ENCODE results near the gene B4GALT3. TPM values are rescaled to one million over a fixed set of nuclear protein-coding genes. Genes with fewer than 3 reads are reported as not detected.

The B4GALT3 gene
- total RNA-seq, result 10 to 100 TPM in 3 of 4 donors, 1 to 10 TPM in 1; 3.0 to 71.4 (median 26.6) TPM

DNA sequence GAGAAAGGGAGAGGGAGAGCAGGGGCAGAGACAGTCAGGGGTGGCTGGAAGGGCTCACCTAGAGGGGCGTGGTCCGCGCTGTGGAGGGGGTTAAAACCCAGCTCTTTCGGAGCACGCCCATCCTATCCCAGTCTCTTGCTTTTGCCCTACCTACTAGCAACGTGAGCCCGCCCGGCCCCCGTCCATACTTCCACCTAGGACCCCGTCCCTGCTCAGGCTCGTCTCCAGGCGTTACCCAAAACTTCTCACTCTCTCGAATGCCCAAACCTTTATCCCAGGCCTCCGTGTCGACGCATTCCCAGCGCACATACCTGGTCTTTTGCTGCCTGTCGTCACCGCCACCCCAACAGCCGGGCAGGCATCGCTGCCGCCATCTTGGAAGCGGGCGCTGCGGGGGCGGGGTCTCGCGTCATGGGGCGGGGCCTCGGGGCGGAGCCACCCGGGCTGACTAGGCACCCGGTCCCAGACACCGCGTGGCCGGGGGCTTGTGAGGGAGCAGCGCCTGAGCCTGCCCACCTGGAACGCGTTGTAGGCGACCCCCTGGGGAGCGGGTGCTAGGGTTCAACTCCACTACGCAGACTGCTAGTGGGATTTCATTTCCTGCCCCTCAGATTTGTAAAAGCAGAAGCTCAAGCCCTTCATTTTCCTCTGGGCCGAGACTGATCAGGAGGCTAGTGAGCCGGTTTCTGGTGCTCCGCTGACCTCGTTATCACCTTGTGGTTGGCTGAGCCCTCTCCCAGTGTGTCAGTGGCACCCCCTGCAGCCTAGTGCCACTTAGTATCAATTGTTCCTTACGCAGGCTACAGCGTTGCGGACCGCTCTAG is at the start of gene B4GALT3:
Gene B4GALT3 (minus strand): TSS at position 396 of the 824 bp plus-strand sequence. CDS start 1,447 bp downstream, outside the sequence.
- intact Hi-C loops (cut with DNase I; ENCODE audit: low total_unique reads), result no loop called here
- in situ Hi-C loops (cut with MboI; ENCODE audit: low pct_ligation_motif_present in 1 of 4, low pct_unique_long_range_greater_than_20kb in 1 of 4, low sequenced_read_pairs in 3 of 4), result no loop called here
- Histone ChIP-seq H3K4me1 (peaks cover 0 to 41% (median 18%) of the 10 kb centered on the region in 4 donors), H3K9me3 (no peaks in the 10 kb centered on the region), H3K27me3 (no peaks in the 10 kb centered on the region), H3K27ac (peak within 1 kb of the TSS; percentile 83 to 91 (median 88)), H3K4me3 (peak within 1 kb of the TSS; percentile 59 to 81 (median 64)), H3K36me3 (peaks cover 0 to 20% (median 6%) of the 10 kb centered on the region in 4 donors)
- DNase-seq, result peak; percentile 94
- TF ChIP-seq POLR2AphosphoS5 (IDR thresholded peaks at IDR 0.05) (peak; percentile 77 to 88 (median 88)), POLR2A (IDR thresholded peaks at IDR 0.05) (peak; percentile 83), EP300 (IDR thresholded peaks at IDR 0.05; ENCODE audit: low read depth) (no peak), CTCF (IDR thresholded peaks at IDR 0.05) (peak in 1 of 5 experiments; percentile 25)
- 5 to 40% methylated on average over 3 to 50 of the region's 50 CpGs for WGBS, 2 donors (ENCODE audit: low coverage in 1 of 2)

GRCh38 chr1:161226759-161227158 is 49.5 kb upstream of the B4GALT3 start:
- DNase-seq, result no peak
- WGBS, 2 donors (ENCODE audit: low coverage in 1 of 2), result 35 to 49% methylated on average over 2 to 3 of the region's 3 CpGs
- intact Hi-C loops (cut with DNase I; ENCODE audit: low total_unique reads), result no loop called here
- peak overlapping the region; percentile 70 to 87 (median 82) for H3K27ac ChIP-seq
- H3K27me3 ChIP-seq, result no peaks in the 10 kb centered on the region
- H3K4me1 ChIP-seq, result peaks cover 14 to 23% (median 20%) of the 10 kb centered on the region in 4 donors
- H3K4me3 ChIP-seq, result peak overlapping the region in 3 of 4 donors; percentile 52 to 72 (median 65)
- no peak for TF ChIP-seq CTCF (IDR thresholded peaks at IDR 0.05)
- H3K9me3 ChIP-seq, result no peaks in the 10 kb centered on the region
- in situ Hi-C loops (cut with MboI; ENCODE audit: low pct_ligation_motif_present in 1 of 4, low pct_unique_long_range_greater_than_20kb in 1 of 4, low sequenced_read_pairs in 3 of 4), result loop anchor here in 2 of 4 donors (10.0 kb wide), 2 partner anchors 148 to 158 kb away; no protein-coding TSS in a partner anchor
- H3K36me3 ChIP-seq, result peaks cover 0 to 11% (median 4%) of the 10 kb centered on the region in 4 donors

DNA sequence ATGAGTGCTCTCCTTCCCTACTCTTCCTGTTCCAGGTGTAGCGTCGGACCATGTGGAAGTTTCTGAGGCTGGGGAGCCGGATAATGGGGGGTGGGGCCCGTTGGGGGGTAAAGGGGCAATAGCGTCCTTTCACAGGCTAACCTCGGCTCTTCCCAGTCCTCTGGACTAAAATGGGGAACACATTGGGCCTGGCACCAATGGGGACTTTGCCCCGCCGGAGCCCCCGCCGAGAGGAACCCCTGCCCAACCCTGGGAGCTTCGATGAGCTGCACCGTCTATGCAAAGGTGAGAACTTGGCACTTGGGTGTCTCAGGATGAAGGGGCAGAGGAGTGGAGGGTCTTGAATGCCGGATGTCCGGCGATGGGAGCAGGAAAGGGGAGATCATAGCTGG is 49.0 kb upstream of the B4GALT3 start:
- intact Hi-C loops (cut with DNase I; ENCODE audit: low total_unique reads), result no loop called here
- H3K27ac ChIP-seq, result peak overlapping the region; percentile 70 to 87 (median 82)
- H3K4me3 ChIP-seq, result peak overlapping the region; percentile 52 to 72 (median 61)
- H3K9me3 ChIP-seq, result no peaks in the 10 kb centered on the region
- no peak for DNase-seq
- H3K4me1 ChIP-seq, result peaks cover 14 to 23% (median 20%) of the 10 kb centered on the region in 4 donors
- TF ChIP-seq POLR2AphosphoS5 (IDR thresholded peaks at IDR 0.05), result no peak
- no peak for TF ChIP-seq CTCF (IDR thresholded peaks at IDR 0.05)
- no peak for TF ChIP-seq EP300 (IDR thresholded peaks at IDR 0.05; ENCODE audit: low read depth)
- no peak for TF ChIP-seq POLR2A (IDR thresholded peaks at IDR 0.05)
- 4% methylated on average over 15 of the region's 15 CpGs; no CpG with 5 or more reads in 1 of the 2 donors for WGBS, 2 donors (ENCODE audit: low coverage in 1 of 2)
- in situ Hi-C loops (cut with MboI; ENCODE audit: low pct_ligation_motif_present in 1 of 4, low pct_unique_long_range_greater_than_20kb in 1 of 4, low sequenced_read_pairs in 3 of 4), result loop anchor here in 2 of 4 donors (10.0 kb wide), 2 partner anchors 148 to 158 kb away; no protein-coding TSS in a partner anchor
- no peaks in the 10 kb centered on the region for H3K27me3 ChIP-seq
- peaks cover 0 to 11% (median 4%) of the 10 kb centered on the region in 4 donors for H3K36me3 ChIP-seq

DNA sequence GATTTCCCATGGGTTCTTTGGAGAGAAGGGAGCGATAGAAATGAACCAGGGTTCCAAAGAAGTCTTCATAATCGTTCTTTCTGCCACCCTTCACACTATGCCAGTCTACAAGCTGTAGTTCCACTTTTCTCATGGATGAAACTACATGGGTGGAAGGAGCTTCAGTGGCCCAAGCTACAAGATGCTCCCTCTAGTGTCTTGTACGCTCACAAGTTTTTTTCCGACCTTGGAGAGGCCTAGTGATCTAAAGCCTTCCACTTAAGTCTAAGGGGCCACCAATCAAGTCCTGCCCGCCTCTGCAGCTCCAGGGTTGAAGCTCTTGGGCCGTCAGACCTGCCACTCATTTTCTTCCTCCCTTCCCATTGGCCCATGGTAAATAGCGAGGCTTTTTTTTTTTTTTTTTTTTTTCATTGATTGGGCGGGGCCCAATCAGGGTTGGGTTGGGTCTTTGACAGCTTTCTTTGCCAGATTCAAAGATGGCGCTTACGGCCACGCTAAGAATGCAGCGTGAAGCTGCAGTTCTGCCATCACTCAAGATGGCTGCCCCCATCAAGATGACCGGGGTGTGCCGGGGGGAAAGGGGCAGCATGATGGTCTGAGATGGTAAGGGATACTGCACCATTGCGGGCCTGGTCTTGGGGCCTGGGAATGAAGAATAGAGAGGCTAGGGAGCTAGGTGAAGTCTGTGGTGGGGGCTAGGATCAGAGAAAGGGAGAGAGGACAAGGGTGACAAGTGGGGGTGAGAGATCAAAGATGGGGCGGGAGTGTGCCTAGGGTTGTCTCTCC is 48.4 kb upstream of the B4GALT3 start, which contains the start of gene TOMM40L:
Gene TOMM40L (plus strand): TSS at position 527 of the 786 bp plus-strand sequence. CDS start 430 bp downstream, outside the sequence.
- WGBS, 2 donors (ENCODE audit: low coverage in 1 of 2), result 3 to 6% methylated on average over 7 to 16 of the region's 16 CpGs
- Histone ChIP-seq H3K4me3 (peak within 1 kb of the TSS; percentile 52 to 72 (median 61)), H3K36me3 (peaks cover 0 to 11% (median 4%) of the 10 kb centered on the region in 4 donors), H3K4me1 (peaks cover 14 to 23% (median 20%) of the 10 kb centered on the region in 4 donors), H3K27ac (peak within 1 kb of the TSS; percentile 70 to 87 (median 82)), H3K27me3 (no peaks in the 10 kb centered on the region), H3K9me3 (no peaks in the 10 kb centered on the region)
- peak; percentile 90 for DNase-seq
- intact Hi-C loops (cut with DNase I; ENCODE audit: low total_unique reads), result no loop called here
- in situ Hi-C loops (cut with MboI; ENCODE audit: low pct_ligation_motif_present in 1 of 4, low pct_unique_long_range_greater_than_20kb in 1 of 4, low sequenced_read_pairs in 3 of 4), result loop anchor here in 2 of 4 donors (10.0 kb wide), 2 partner anchors 149 to 159 kb away; no protein-coding TSS in a partner anchor
- TF ChIP-seq POLR2AphosphoS5 (IDR thresholded peaks at IDR 0.05) (peak in 2 of 3 donors; percentile 18 to 43), POLR2A (IDR thresholded peaks at IDR 0.05) (peak; percentile 2), CTCF (IDR thresholded peaks at IDR 0.05) (peak; percentile 39 to 73 (median 51)), EP300 (IDR thresholded peaks at IDR 0.05; ENCODE audit: low read depth) (no peak)
